Smooth muscle cell of the brain vasculature (primary cell): ENCODE measurements around the gene RNF112.

Source experiments
- DNase-seq: peaks from one replicate; pipeline ENCODE4 v3.0.0-alpha.2; 2012; ENCODE audit warnings: low read depth, low spot score

Gene RNF112, protein sequence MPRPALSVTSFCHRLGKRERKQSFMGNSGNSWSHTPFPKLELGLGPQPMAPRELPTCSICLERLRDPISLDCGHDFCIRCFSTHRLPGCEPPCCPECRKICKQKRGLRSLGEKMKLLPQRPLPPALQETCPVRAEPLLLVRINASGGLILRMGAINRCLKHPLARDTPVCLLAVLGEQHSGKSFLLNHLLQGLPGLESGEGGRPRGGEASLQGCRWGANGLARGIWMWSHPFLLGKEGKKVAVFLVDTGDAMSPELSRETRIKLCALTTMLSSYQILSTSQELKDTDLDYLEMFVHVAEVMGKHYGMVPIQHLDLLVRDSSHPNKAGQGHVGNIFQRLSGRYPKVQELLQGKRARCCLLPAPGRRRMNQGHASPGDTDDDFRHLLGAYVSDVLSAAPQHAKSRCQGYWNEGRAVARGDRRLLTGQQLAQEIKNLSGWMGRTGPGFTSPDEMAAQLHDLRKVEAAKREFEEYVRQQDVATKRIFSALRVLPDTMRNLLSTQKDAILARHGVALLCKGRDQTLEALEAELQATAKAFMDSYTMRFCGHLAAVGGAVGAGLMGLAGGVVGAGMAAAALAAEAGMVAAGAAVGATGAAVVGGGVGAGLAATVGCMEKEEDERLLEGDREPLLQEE

DNA sequence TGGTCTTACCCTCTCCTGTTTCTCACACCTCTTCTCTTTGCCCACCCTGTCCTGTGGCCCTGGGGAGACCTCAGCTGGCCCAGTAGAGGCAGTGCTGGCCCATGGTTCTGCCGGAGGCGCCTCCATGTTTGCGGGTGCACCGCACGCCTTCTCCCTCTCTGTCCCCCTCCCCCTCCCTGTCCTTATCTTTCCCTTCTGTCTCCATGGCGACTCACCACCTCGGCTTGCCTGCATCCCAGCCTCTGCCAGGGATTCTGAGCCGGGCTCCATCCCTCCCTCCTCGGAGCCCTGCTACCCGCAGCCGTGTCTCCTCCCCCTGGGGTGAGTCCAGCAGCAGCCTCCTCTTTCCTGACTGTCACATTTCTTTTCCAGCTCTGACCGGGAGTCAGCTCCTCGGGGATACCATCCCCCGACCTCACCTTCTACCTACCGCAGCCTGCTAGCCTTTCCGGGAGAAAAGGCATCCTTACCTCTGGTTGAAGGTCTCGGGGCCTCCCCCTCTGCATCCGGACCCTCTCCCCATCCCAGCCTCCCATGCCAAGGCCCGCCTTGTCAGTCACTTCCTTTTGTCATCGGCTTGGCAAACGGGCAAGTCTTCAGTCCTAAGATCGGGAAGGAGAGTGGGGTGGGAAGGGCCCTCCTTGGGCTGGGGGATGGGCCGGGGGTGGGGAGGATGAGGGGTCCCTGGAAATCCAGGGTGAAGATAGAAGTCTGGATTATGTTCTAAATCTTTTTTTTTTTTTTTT is at the start of gene RNF112:
RNF112 (plus strand) TSS at position 358 of the 746 bp plus-strand sequence; CDS start at position 535, 177 bp downstream.
- DNase-seq = no peak

DNA sequence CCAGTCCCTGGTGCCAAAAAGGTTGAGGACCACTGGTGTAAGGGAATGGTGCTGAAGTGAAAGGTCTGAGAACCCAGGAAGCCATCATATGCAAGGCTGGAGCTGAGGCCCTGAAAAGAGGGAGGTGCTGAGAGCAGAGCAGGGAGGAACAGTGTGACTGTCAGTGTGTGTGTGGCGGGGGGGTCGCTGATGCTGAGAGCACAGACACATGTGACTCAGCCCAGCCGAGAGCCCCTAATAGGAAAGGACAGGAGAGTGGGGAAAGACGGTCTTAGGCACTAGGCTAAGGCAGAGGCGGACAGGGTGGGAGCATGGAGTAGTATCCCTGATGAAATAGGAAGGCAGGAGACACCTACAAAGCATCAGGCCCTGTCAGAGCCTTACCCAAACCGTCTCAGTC is 49.7 kb upstream of the RNF112 start:
- DNase-seq = no peak

DNA sequence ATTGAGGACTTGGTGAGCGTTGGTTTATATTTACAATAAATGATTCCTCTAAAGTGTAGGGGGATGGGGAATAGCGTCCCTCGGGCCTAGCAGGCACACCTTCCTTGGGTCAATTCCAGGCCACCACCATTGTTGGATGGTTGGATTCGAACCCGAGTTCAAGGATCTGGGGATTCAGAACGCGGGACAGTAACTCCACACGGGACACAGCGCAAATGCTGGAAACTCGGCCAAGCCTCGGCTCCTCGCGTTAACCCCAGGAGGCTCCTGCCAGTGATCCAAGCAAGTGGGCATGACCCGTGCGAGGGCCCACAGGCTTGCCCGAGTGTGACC is 49.1 kb upstream of the RNF112 start:
- DNase-seq = no peak

DNA sequence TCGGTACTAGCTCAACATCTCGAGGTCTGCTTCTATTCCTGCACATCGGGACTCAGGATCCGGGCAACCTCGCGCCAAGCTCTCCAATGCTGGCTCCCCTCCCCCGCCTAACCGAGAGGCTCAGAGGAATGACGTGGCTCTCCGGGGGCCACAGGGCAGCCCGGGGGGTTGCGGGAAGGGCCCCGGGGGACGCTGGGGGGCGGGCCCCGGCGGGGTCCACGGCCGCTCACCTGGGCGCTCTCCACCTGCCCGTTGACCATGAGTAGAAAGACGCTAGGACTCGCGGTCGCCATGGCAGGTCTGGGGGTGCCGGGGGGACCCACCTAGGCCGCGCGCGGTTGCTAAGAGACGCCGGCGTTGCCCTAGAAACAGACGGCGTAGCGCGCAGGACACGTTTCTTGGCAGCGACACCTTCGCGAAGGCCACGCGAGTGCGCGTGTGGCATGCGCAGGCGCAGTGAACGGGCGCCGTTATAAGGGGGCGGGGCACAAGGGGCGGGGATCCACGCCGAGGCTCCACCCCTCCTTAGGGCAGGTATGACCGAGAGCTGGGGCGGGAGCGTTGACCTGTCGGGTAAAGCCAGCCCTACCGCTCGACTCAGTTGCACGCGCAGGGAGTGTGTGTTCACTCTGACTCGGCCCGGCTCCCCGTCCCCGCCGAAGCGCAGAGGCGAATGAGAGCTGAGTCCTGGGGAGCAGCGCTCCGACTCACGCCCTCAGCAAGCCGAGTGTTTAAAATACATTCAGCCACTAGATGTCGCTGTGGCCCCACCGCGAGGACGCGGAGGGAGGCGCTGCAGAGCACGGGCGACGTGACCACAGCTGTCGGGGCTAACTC is 48.5 kb upstream of the RNF112 start, which contains the start of gene B9D1:
B9D1 (minus strand) TSS at position 447 of the 837 bp plus-strand sequence; CDS start at position 293, 154 bp downstream.
- peak; percentile 85 for DNase-seq

DNA sequence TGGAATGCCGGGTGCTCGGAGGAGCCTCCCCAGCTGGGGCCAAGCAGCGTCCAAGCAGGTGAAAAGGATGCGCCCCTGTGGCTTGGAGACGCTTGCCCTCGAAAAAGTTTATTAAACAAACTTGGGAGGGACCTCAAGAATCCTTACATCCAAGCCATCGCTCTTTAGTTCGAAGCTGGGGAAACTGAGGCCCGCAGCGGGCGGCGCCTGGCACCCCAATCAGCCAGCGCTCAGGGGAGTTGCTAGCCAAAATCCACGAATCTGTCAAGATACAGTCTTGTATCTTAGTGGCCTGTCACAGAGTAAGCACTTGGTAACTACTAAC is 48.0 kb upstream of the RNF112 start:
- DNase-seq = no peak

DNA sequence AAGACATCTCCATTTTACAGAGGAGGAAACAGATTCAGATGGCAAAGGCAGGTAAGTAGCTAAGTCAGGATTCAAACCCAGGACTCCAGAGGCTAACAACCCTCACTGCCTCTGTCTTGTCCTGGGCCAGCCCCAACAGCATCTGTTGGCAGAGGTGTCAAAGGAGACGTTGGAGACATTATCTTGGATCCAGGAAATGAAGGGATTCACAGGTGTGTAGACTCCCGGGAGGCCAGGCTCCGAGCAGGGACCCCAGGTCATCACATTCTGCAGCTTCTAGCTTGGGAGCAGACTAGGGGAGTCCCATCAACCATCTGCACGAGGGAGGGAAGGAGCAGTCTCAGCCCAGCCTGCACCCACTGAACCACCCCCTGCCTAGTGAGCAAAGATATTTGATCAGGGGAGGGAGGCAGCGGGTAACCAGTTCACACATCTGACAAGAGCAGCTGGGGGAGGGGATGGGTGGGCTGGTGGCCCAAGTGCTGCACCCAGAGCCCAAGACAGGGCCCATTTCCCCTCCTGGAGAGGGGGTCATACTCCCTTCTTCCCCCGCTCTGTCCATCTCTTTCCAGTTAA is 47.5 kb upstream of the RNF112 start:
- DNase-seq = no peak

DNA sequence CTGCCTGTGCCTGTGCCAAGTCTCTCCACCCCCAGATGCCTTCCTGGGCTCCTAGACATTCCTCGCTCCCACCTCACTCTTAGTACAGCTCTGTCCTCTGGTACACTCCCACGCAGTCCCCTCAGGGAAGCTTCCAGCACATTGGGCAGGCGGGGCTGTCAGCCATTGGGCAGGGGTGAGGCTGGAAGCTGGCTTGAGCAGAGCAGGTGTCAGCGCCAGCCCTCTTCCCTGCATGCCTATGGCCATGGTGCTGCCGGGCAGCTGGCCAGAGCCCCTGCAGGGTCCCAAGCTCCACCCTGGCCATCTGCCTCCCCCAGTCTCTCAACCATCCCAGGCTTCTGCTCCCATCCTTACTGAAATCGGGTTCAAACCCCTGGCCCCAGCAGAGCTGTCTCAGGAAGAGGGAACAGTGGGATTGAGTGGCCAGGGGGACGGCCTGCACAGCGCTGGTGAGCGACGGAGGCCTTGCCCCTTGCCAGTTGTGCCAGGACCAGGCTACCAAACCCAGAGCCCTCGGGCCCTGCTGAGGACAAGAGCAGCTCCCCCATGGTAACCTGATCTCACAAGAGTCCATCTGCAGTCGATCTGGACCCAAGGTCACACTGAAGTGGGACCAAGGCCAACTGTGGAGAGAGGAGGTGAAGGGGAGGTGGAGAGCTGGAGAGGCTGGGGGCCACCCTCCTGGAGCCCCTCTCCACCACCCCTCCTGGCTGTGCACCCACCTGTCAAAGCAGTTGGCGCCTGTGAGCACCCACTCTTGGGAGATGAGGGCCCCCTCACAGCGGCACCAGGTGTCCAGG is 46.1 kb upstream of the RNF112 start:
- DNase-seq = no peak

DNA sequence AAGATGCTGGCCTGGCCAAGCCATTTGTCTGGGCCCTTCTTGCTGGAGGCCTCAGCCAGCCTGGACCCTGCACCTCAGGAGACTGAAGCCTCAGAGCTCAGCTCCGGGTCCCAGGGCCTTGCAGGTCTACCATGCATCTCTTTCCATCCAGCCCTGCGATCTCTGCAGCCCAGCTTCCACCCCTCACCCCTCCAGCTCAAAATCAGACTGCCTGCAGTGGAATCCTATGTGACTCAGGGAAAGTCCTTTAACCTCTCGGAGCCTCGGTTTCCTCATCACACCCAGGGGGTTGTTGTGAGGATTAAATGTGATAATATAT is 45.6 kb upstream of the RNF112 start:
- DNase-seq = no peak

DNA sequence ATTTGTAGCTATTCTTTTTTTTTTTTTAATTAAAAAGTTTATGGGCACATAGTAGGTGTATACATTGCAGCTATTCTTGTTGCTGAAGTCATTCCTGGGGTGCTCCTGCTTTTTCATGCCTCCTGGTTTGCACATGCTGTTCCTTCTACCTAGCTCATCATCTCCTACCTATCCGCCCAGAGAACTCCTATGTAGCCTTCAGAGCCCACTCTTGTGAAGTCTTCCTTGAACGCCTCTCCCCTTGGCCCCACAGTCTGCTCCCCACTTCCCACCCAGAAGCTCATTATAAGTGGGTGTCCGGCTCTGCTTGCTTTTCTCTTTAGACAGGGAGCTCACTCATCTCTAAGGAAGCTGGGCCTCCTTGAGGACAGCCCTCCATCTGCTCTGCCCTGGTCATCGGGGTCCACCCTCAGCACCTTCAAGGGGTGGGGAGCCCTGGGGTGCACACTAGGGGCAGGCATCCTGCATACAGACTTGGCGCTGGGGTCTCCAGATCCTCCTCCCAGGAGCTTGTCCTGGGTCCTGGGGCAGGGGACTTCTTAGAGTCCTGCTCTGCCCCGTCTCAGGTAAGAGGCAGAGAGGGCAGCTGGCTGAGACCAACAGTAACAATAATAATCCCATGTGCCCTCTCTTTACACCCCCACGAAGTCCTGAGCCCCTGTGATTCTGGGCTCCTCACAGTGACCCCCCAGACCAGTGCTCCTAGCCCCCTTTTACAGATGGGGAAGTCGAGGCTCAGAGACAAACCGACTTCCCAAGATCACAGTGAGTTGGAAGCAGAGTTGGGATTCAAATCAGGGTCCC is 45.0 kb upstream of the RNF112 start:
- no peak for DNase-seq

DNA sequence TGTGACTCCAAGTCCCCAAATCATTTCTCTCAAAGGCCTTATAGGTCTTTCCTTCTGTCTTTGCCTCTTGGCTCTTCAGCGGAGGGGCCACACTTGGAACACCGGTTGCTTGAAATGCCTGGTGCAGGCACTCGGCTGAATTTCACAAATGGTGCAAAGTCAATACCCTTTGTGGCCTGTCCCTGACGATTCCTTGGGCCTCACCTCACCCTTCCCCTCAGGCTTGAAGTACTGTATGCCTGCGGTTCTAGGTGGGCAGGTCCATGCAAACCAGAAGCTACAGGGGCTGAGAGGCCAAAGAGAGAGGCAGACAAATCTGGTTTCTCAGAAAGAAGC is 44.4 kb upstream of the RNF112 start:
- no peak for DNase-seq

DNA sequence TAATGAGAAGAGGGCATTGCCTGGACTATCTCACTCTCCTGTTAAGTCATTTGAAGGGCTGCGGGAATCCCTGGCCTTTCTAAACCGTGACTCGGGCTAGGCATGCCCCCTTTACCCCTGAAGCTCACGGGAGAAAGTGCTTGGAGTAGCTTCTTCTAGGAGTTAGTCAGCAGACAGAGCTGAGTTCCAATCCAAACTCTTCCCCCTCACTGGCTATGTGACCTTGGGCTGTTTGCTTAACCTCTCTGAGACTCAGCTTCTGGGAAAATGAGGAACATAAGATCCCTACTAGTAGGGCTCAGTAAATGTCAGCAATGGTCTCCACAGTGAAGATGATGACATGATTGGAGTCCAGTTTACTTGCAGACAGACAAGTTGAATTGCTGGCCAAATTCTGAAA is 42.8 kb upstream of the RNF112 start:
- no peak for DNase-seq

DNA sequence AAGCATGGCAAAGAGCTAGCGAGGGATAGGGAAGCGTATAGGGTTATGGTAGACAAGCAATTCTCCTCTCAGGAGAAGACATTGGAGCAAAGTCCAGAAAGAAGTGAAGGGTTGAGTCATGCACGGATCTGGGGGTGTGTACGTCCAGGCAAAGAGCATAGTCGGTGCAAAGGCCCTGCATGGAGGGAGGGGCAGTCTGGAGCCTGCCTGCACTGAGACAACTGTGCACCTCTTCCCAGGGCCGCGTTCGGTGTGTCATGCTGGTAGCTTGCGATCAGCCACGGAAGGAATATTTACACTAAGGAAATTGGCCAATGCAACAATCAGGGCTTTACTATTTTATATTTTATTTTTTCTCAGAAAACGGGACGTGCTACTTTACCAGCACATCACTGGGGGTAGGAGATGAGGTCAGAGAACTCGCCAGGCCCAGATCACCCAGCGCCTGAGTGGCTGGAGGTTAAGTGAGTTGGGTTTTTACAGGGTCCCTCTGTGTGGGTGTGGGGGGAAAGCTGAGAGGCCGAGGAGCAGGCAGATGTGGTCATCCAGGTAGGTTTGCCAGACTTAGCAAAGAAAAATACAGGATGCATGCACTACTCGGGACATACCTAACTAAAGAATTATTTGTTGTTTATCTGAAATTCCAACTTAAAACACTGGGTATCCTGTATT is 41.8 kb upstream of the RNF112 start:
- DNase-seq = no peak

DNA sequence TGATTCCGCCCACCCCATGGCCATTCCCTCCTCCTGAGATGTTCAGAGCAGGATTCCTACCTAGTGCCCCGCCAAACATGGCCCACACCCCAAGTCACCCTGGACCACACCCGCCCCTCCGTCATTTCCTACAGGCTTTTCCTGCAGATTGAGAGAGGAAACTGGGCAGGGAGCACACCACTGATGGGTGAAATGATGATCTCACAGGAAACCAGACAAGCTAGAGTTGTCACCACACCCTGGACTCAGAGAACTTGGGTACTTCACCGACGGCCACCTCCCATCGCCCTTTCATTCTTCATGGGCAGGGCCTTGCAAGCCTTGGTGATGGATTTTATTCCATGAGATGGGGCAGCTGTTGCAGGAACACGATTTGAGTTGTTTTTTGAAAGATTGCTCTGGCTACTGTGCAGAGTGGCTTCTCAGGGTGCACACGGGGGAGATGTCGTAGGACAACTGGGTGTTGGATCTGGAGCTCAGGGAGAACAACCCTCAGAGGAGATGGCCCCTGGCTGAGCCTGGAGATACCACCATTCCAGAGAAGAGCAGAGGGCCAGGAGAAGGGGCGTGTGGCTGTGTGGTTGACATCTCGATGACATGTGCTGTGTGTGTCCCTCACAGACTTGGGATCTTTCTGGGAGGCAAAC is 41.1 kb upstream of the RNF112 start:
- DNase-seq = no peak

DNA sequence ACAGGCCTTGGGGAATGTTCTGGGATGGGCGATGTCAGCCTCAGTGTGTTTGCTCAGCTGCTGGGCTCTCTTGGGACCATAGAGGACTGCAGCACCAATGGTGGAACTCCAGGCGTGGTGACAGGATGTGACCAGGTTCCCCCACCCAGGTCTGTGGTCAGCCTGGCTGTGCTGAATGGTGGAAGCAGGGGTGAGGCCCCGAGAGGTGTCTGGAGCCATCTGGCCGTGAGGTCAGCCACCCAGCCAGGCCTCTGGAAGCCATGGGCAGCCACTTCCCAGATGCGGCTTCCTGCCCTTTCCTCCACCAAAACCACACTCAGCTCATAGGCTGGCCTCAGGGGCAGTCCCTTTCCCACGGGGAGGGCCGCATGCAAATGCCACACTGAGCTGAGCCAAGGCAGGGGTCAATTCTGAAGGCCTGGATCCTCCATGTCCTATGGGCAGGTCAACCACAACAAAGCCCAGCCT is 40.5 kb upstream of the RNF112 start:
- DNase-seq = no peak

DNA sequence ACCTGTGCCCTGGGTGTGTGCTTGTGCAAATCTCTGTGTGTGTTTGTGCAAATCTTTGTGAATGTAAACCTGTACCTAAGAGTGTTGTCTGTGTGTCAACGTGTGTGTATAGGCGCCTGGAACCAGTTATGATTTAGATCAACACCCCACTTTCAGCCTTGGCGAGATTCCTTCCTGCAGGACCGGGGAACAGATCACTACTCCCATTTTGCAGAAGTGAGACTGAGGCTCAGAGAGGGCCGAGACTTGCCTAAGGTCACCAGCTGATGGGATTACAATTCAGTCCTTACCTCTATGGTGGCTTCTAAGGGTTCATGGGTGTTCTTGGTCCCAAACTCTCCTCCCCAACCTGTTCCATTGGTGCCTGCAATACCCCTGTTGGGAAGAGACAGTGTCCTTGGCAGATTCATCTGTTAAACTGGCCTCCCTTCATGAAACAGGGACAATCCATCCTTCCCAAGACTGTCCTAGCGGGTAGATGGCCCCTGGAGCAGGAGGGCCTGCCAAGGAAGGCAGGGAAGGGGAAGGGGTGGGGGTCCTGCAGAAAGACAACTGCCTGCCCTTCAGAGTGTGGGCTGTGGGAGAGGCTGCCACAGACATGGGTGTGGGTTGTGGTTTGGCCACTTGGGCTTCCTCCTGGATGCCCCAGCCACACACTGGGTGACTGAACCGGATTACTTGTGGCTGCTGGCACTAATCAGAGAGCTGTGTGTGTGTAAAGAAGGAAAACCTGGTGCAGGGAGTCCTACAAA is 39.6 kb upstream of the RNF112 start:
- DNase-seq = no peak

DNA sequence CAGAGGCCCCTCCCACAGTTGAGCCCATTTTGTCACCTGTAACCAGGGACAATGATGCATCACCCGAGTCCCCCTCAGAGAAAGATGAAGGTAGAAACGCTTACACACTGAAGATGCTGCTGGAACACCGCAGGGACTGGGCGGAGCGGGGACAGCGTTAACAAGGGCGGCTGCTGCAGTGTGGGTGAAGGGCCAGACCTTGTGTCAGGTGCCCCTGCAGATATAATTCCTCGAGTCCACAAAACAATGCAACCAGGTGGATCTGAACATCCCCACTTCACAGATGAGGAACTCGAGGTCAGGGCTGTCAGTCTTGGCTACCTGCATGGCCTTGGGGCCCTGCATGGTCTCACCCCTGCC is 39.0 kb upstream of the RNF112 start:
- DNase-seq = no peak

DNA sequence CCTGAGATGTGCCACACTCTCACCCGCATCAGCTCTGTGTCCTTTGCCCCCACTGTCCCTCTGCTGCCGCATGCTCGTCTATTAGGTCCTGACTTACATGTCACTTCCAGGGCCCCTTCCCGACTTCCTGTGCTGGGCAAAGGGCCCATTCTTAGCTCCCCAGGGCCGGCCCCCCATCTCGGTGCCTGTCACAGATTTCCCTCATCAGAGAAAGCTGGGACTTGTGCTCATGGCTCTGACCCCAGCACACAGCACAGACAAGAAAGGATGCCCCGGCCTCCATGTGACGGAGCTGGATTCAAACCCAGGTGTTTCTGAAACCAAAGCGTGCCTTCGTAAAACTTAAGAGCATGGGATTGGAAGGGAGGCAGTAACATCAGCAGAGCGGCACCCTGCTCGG is 38.6 kb upstream of the RNF112 start:
- DNase-seq = no peak

DNA sequence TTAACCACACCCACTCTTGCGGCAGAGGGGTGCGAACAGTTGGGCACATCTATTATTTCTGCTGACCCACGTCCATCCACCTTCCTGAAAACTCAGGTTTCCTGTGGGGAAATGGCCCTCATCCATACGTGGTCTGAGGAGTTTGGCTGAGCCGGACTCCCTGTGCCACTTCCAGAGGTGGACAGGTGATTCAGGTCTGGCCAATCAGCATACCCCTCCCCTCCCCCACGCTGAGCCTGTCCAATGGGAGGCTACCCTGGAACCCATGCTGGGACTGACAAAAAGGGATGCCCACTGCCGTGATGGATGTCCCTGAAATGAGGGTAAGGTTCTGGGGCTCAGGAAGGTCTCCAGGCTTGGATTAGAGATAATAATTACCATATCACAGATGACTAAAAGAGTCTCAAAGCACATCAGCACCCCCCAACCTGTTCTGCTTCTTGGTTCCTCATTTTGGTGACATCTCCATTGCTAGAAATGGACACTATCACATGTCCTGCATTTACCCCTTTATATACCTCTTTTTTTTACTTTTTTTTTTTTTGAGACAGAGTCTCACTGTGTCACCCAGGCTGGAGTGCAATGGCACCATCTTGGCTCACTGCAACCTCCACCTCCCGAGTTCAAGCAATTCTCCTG is 38.0 kb upstream of the RNF112 start:
- no peak for DNase-seq
